Astrocyte of the spinal cord (primary cell): ENCODE measurements around the gene EDARADD.
"Not testable (repeated sequence)": the region's sequence is repeated elsewhere in the genome, so short reads cannot be mapped to it uniquely, and the experiment has no call there.

Experiments used
- DNase-seq: peaks from one replicate; pipeline ENCODE4 v3.0.0; 2011; ENCODE audit warnings: low read depth, low spot score
- H3K4me3 ChIP-seq: 2 replicates; pipeline ENCODE4 v1.5.1; 2011; ENCODE audit warnings: low read depth, mild to moderate bottlenecking, low read length, moderate library complexity
- in situ Hi-C: cut with HindIII; loops from 2 replicates; pipeline ENCODE4 v1.10.0; 2017; ENCODE audit warnings: low sequenced_read_pairs
- TF ChIP-seq, protein P1 (sequence below): IDR thresholded peaks from 2 replicates; pipeline ENCODE4 v1.5.1; 2012; ENCODE audit warnings: low read depth, mild to moderate bottlenecking, low read length, inconsistent platforms

Gene EDARADD

GRCh38 chr1:236393681-236394481 is at the start of gene EDARADD:
EDARADD (plus strand) TSS chr1:236394286; CDS start chr1:236394445, 159 bp downstream.
- peak within 1 kb of the TSS; percentile 47 for H3K4me3 ChIP-seq
- TF ChIP-seq, protein P1, sequence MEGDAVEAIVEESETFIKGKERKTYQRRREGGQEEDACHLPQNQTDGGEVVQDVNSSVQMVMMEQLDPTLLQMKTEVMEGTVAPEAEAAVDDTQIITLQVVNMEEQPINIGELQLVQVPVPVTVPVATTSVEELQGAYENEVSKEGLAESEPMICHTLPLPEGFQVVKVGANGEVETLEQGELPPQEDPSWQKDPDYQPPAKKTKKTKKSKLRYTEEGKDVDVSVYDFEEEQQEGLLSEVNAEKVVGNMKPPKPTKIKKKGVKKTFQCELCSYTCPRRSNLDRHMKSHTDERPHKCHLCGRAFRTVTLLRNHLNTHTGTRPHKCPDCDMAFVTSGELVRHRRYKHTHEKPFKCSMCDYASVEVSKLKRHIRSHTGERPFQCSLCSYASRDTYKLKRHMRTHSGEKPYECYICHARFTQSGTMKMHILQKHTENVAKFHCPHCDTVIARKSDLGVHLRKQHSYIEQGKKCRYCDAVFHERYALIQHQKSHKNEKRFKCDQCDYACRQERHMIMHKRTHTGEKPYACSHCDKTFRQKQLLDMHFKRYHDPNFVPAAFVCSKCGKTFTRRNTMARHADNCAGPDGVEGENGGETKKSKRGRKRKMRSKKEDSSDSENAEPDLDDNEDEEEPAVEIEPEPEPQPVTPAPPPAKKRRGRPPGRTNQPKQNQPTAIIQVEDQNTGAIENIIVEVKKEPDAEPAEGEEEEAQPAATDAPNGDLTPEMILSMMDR: no peak
- in situ Hi-C loops: no loop called here
- DNase-seq: peak; percentile 15

GRCh38 chr1:236345728-236346127 is 48.4 kb upstream of the EDARADD start:
- no peak overlapping the region for H3K4me3 ChIP-seq
- TF ChIP-seq, protein P1: peak; percentile 3
- DNase-seq: no peak
- in situ Hi-C loops: no loop called here

DNA sequence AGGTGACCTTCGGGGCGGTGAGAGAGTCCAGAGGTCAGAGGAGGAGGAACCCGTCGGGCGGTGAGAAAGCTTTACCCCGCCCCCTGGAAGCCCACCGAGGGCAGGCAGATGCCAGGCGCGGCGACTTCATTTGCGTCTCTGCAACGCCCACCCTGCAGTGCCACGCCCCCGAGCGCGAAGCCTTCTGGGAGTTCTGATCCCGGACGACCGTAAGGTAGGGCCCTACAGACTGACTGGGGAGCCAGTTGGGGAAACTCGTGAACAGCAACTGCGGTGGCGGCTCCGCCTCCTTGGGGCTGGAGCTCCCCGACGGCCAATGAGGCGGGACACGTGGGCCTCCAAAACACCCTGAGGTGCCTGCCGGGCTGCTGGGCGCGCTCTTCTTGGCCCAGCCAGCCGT is 46.0 kb upstream of the EDARADD start:
- no peak overlapping the region for H3K4me3 ChIP-seq
- no peak for DNase-seq

DNA sequence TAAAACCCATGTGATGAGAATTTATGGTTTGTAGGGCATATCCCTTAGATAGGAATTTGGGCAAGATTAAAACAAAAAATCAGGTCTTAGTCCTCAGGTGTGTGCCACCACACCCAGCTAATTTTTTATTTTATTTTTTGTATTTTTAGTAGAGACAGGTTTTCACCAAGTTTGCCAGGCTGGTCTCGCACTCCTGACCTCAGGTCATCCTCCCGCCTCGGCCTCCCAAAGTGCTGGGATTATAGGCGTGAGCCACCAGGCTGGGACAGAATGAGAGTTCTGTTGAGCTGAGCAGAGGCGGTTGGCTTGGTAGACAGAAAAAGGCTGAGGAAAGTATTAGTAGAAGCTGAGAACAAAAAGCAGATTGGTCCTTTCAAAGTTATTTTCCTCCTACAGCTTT is 43.8 kb upstream of the EDARADD start:
- TF ChIP-seq, protein P1: no peak
- in situ Hi-C loops: no loop called here
- no peak overlapping the region for H3K4me3 ChIP-seq
- DNase-seq: no peak

More for the DNA sequence above, 46.0 kb upstream of the EDARADD start:
- in situ Hi-C loops: no loop called here
- TF ChIP-seq, protein P1: no peak

- TF ChIP-seq, protein P1: no peak
- in situ Hi-C loops: no loop called here
- no peak for DNase-seq
- H3K4me3 ChIP-seq: no peak overlapping the region
These were observed 42.1 kb upstream of the EDARADD start for GRCh38 chr1:236351875-236352573.

GRCh38 chr1:236352747-236353146 is 41.3 kb upstream of the EDARADD start:
- DNase-seq, in situ Hi-C loops: not testable (repeated sequence)

GRCh38 chr1:236353813-236354212 is 40.3 kb upstream of the EDARADD start:
- H3K4me3 ChIP-seq: no peak overlapping the region
- no peak for DNase-seq
- TF ChIP-seq, protein P1: no peak
- in situ Hi-C loops: no loop called here

More at GRCh38 chr1:236352747-236353146, 41.3 kb upstream of the EDARADD start:
- H3K4me3 ChIP-seq: not testable (repeated sequence)
